Progenitor cell of endocrine pancreas (in vitro differentiated cells): Measurements from ENCODE around the gene EPHA10. TPM values are rescaled to one million over a fixed set of nuclear protein-coding genes. Genes with fewer than 3 reads are reported as not detected.
"Not testable (repeated sequence)": the region's sequence is repeated elsewhere in the genome, so short reads cannot be mapped to it uniquely, and the experiment has no call there.

Experiments
- DNase-seq: peaks from one replicate; pipeline ENCODE4 v3.0.0; 2021; ENCODE audit warnings: low spot score; ENCODE audit not compliant: unreplicated experiment
- H3K27ac Mint-ChIP-seq: 2 replicates; pipeline ENCODE4 v1.8.0; 2021; ENCODE audit warnings: mild to moderate bottlenecking, moderate library complexity, mixed read lengths
- H3K27me3 Mint-ChIP-seq: 2 replicates; pipeline ENCODE4 v1.8.0; 2021; ENCODE audit warnings: mixed read lengths
- H3K36me3 Mint-ChIP-seq: 2 replicates; pipeline ENCODE4 v1.8.0; 2022; ENCODE audit warnings: mixed read lengths; ENCODE audit not compliant: insufficient read depth
- H3K4me1 Mint-ChIP-seq: 2 replicates; pipeline ENCODE4 v1.8.0; 2021; ENCODE audit warnings: low read depth, mixed read lengths
- H3K4me3 Mint-ChIP-seq: 2 replicates; pipeline ENCODE4 v1.8.0; 2021; ENCODE audit warnings: low read depth, mild to moderate bottlenecking, moderate library complexity, mixed read lengths
- H3K9me3 Mint-ChIP-seq: 2 replicates; pipeline ENCODE4 v1.8.0; 2021; ENCODE audit warnings: low read depth, mixed read lengths
- total RNA-seq: library from RNA; stranded (reverse); gene quantifications from 2 replicates; pipeline ENCODE4 v1.2.1, GENCODE V29; 2021
- TF ChIP-seq, protein P1 (sequence below): fragments of 200-600 bp; sonication (generic); IDR thresholded peaks from one replicate; pipeline ENCODE4 v1.5.0; 2021; ENCODE audit warnings: antibody characterized with exemption, mild to moderate bottlenecking; ENCODE audit not compliant: unreplicated experiment

The EPHA10 gene
- total RNA-seq, 1 donor from 2014 or later: 6.2 TPM

DNA sequence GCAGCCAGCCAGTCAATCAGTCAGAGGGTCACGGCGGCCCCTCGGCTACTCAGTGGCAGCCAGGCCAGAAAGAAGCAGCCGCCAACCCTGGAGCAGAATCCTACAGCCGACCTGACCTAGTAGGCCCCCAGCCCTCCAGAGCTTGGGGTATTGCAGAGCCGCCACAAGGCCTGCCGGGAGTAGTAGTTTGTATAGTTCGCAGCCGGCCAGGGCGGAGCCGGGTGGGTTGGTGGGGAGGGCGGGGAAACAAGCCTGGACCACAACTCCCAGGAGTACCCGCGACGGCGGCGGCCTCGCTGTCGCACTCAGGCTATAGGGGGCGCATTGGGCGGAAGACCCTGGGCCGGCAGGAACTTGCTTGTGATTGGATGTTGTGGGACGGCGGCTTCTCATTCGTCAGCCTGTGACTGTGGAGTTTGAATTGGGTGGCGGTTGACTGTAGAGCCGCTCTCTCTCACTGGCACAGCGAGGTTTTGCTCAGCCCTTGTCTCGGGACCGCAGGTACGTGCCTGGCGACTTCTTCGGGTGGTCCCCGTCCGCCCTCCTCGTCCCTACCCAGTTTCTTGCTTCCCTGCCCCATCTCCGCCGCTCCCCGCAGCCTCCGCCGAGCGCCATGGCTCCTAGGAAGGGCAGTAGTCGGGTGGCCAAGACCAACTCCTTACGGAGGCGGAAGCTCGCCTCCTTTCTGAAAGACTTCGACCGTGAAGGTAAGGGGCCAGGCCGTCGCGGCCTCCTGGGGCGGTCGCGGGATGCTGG, 72.7 kb downstream of the EPHA10 start, which contains the start of gene CDCA8:
Gene CDCA8 (plus strand): TSS at position 439 of the 756 bp plus-strand sequence. CDS start 175 bp downstream, at position 614.
- H3K4me1 Mint-ChIP-seq: peaks cover 24% of the 10 kb centered on the region
- peaks cover 4% of the 10 kb centered on the region for H3K36me3 Mint-ChIP-seq
- peak within 1 kb of the TSS; percentile 98 for H3K4me3 Mint-ChIP-seq
- no peaks in the 10 kb centered on the region for H3K27me3 Mint-ChIP-seq
- H3K27ac Mint-ChIP-seq: peak within 1 kb of the TSS; percentile 93
- no peaks in the 10 kb centered on the region for H3K9me3 Mint-ChIP-seq
- TF ChIP-seq, protein P1, sequence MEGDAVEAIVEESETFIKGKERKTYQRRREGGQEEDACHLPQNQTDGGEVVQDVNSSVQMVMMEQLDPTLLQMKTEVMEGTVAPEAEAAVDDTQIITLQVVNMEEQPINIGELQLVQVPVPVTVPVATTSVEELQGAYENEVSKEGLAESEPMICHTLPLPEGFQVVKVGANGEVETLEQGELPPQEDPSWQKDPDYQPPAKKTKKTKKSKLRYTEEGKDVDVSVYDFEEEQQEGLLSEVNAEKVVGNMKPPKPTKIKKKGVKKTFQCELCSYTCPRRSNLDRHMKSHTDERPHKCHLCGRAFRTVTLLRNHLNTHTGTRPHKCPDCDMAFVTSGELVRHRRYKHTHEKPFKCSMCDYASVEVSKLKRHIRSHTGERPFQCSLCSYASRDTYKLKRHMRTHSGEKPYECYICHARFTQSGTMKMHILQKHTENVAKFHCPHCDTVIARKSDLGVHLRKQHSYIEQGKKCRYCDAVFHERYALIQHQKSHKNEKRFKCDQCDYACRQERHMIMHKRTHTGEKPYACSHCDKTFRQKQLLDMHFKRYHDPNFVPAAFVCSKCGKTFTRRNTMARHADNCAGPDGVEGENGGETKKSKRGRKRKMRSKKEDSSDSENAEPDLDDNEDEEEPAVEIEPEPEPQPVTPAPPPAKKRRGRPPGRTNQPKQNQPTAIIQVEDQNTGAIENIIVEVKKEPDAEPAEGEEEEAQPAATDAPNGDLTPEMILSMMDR: peak; percentile 80
- DNase-seq: peak; percentile 98

DNA sequence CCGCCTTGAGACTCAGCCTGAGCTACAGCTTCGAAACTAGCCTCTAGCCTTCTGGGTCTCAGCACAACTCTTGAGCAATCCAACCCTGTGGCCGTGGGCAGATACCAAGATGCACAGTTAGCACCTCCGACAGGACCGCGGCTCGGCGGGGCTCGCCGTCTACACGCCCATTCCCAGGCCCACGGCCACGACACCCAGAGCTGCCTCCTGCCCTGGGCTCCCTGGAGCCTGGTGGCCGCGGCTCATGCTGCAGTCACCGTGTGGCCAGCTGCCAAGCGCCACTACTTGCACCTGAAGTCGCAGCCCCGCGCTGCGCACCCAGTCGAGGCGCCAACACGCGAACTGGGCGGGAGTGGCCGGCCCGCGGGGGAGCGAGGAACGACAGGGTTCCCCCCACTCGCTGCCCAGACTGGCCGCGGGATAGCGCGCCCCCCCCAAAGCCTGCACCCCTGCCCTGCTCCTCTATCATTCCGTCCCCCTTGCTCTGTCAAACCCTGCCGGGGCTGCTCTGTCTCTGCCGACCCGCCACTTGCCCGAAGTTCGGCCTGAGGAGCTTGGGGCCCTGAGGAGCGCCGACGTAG, 73.3 kb downstream of the EPHA10 start:
- H3K4me3 Mint-ChIP-seq: peak overlapping the region; percentile 98
- peak; percentile 27 for DNase-seq
- no peaks in the 10 kb centered on the region for H3K9me3 Mint-ChIP-seq
- peak overlapping the region; percentile 93 for H3K27ac Mint-ChIP-seq
- TF ChIP-seq, protein P1: no peak
- no peaks in the 10 kb centered on the region for H3K27me3 Mint-ChIP-seq
- H3K4me1 Mint-ChIP-seq: peaks cover 23% of the 10 kb centered on the region
- peaks cover 4% of the 10 kb centered on the region for H3K36me3 Mint-ChIP-seq

DNA sequence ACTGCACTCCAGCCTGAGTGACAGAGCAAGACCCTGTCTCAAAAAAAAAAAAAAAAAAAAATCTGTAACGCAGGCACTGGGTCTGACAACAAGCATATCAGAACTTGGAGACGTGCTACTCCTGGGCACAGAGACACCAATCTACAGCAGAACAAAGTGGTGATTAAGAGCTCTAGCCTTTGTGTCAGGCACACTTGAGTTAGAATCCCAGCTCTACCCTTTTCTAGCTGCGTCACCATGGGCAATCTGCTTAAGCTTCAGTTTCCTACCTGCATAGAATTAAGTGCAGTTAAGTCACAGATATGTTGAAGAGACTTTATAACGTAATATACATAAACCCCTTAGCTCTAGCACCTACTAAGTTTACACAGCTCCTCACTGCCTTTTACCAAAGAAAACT, 76.0 kb downstream of the EPHA10 start:
- TF ChIP-seq, protein P1: no peak
- Mint-ChIP-seq H3K4me1 (peaks cover 23% of the 10 kb centered on the region), H3K36me3 (peaks cover 12% of the 10 kb centered on the region), H3K9me3 (no peaks in the 10 kb centered on the region), H3K27ac (no peak overlapping the region), H3K4me3 (peak overlapping the region; percentile 98), H3K27me3 (no peaks in the 10 kb centered on the region)
- DNase-seq: no peak

DNA sequence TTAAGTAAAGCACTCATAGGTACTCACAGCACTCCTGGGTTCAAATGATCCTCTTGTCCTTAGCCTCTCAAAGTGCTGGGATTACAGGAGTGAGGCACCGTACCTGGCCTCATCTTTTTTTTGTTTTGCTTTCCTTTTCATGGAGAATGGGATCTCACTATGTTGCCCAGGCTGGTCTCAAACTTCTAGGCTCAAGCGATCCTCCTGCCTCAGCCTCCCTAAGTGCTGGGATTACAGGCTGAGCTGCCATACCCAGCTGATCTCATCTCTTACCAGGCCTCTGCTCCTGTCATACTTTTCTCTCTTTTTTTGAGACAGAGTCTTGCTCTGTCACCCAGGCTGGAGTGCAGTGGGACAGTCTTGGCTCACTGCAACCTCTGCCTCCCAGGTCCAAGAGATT, 77.2 kb downstream of the EPHA10 start:
- H3K9me3 Mint-ChIP-seq, H3K27ac Mint-ChIP-seq, H3K27me3 Mint-ChIP-seq, DNase-seq, H3K4me3 Mint-ChIP-seq: not testable (repeated sequence)
- H3K4me1 Mint-ChIP-seq: peaks cover 23% of the 10 kb centered on the region
- peaks cover 14% of the 10 kb centered on the region for H3K36me3 Mint-ChIP-seq

DNA sequence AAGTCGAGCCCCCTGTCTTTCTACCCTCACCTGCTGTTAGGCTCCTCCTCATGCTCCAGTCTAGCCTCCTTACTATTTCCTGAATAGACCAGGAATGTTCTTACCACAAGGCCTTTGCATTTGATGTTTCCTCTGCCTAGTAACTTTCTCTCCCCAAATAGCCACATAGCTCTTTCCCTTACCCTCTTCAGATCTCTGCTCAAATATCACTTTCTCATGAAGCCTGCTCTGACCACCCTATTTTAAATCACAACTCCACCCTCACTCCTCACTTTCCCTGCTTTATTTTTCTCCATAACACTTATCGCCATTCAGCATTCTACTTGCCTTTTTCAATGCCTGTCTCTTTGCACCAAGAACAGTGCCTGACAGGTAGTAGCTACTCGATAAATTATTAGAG, 79.2 kb downstream of the EPHA10 start:
- H3K27me3 Mint-ChIP-seq: no peaks in the 10 kb centered on the region
- H3K9me3 Mint-ChIP-seq: no peaks in the 10 kb centered on the region
- no peak overlapping the region for H3K27ac Mint-ChIP-seq
- no peak overlapping the region for H3K4me3 Mint-ChIP-seq
- no peak for DNase-seq
- TF ChIP-seq, protein P1: no peak
- peaks cover 14% of the 10 kb centered on the region for H3K4me1 Mint-ChIP-seq
- peaks cover 17% of the 10 kb centered on the region for H3K36me3 Mint-ChIP-seq

DNA sequence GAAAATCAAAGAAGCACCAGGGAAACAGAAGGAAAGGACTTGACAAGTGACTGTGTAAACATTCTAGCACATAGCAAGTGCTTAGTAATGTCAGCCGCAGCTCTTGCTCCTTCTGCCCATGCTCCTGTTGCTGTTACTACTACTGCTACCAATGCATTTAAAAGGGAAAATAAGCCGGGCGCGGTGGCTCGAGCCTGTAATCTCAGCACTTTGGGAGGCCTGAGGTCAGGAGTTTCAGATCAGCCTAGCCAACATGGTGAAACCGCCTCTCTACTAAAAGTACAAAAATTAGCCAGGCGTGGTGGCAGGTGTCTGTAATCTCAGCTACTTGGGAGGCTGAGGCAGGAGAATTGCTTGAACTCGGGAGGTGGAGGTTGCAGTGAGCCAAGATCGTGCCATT, 80.7 kb downstream of the EPHA10 start:
- DNase-seq, H3K27me3 Mint-ChIP-seq, H3K9me3 Mint-ChIP-seq, H3K4me3 Mint-ChIP-seq, H3K27ac Mint-ChIP-seq, H3K4me1 Mint-ChIP-seq: not testable (repeated sequence)
- H3K36me3 Mint-ChIP-seq: peaks cover 17% of the 10 kb centered on the region
